ENCODE measurements around the gene RAPGEF3. TPM values are rescaled to one million over a fixed set of nuclear protein-coding genes. Genes with fewer than 3 reads are reported as not detected.

The RAPGEF3 gene, protein sequence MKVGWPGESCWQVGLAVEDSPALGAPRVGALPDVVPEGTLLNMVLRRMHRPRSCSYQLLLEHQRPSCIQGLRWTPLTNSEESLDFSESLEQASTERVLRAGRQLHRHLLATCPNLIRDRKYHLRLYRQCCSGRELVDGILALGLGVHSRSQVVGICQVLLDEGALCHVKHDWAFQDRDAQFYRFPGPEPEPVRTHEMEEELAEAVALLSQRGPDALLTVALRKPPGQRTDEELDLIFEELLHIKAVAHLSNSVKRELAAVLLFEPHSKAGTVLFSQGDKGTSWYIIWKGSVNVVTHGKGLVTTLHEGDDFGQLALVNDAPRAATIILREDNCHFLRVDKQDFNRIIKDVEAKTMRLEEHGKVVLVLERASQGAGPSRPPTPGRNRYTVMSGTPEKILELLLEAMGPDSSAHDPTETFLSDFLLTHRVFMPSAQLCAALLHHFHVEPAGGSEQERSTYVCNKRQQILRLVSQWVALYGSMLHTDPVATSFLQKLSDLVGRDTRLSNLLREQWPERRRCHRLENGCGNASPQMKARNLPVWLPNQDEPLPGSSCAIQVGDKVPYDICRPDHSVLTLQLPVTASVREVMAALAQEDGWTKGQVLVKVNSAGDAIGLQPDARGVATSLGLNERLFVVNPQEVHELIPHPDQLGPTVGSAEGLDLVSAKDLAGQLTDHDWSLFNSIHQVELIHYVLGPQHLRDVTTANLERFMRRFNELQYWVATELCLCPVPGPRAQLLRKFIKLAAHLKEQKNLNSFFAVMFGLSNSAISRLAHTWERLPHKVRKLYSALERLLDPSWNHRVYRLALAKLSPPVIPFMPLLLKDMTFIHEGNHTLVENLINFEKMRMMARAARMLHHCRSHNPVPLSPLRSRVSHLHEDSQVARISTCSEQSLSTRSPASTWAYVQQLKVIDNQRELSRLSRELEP
- 8.4 TPM for total RNA-seq

- Histone ChIP-seq H3K4me1 (ENCODE audit: control insufficient read depth in 3 of 3, insufficient read depth in 3 of 3, low read length in 3 of 3) (peaks cover 30 to 44% (median 32%) of the 10 kb centered on the region in 3 donors), H3K9ac (ENCODE audit: low read depth in 1 of 3, low read length in 3 of 3) (peak within 1 kb of the TSS; percentile 65 to 79 (median 77)), H3K9me3 (ENCODE audit: control insufficient read depth in 3 of 3, low read length in 3 of 3) (no peaks in the 10 kb centered on the region), H3K27ac (ENCODE audit: low read depth, low read length) (peak within 1 kb of the TSS; percentile 69), H3K27me3 (ENCODE audit: control insufficient read depth in 3 of 3, insufficient read depth in 3 of 3, low read length in 3 of 3) (no peaks in the 10 kb centered on the region), H3K36me3 (ENCODE audit: control insufficient read depth in 3 of 3, insufficient read depth in 3 of 3, low read length in 3 of 3) (no peaks in the 10 kb centered on the region), H3K4me3 (ENCODE audit: low read length in 3 of 3) (peak within 1 kb of the TSS; percentile 74 to 79 (median 77))
Measured at GRCh38 chr12:47758834-47759690, at the start of gene RAPGEF3. TSS of gene RAPGEF3 (minus strand) at chr12:47758880. CDS start at chr12:47758556, 324 bp downstream.

DNA sequence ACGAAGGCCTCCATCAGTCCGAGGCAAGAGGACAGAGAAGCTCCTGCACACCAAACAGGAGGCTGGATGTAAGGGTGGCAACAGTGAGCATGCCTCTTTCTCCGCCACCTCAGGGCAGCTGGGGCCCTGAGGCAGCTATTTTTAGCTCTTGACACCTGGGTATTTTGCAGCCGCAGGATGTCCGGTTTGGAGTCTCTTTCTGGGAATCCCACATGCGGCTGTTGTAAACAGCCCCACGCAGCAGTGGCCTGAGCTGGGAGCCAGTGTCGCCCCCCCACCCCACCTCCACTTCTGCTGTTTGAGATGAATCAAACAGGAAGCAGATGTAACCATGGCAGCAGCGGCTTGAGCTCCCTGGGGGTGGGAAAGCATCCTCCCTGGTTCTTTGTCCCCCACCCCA is 49.4 kb upstream of the RAPGEF3 start:
- H3K4me1 ChIP-seq (ENCODE audit: control insufficient read depth in 3 of 3, insufficient read depth in 3 of 3, low read length in 3 of 3): peaks cover 88 to 94% (median 93%) of the 10 kb centered on the region in 3 donors
- no peaks in the 10 kb centered on the region for H3K9me3 ChIP-seq (ENCODE audit: control insufficient read depth in 3 of 3, low read length in 3 of 3)
- peak overlapping the region; percentile 88 for H3K27ac ChIP-seq (ENCODE audit: low read depth, low read length)
- peak overlapping the region; percentile 8 to 76 (median 68) for H3K9ac ChIP-seq (ENCODE audit: low read depth in 1 of 3, low read length in 3 of 3)
- peak overlapping the region; percentile 43 to 49 (median 45) for H3K4me3 ChIP-seq (ENCODE audit: low read length in 3 of 3)
- no peaks in the 10 kb centered on the region for H3K27me3 ChIP-seq (ENCODE audit: control insufficient read depth in 3 of 3, insufficient read depth in 3 of 3, low read length in 3 of 3)
- peaks cover 0 to 9% (median 4%) of the 10 kb centered on the region in 3 donors for H3K36me3 ChIP-seq (ENCODE audit: control insufficient read depth in 3 of 3, insufficient read depth in 3 of 3, low read length in 3 of 3)

- Histone ChIP-seq H3K9me3 (ENCODE audit: control insufficient read depth in 3 of 3, low read length in 3 of 3) (no peaks in the 10 kb centered on the region), H3K36me3 (ENCODE audit: control insufficient read depth in 3 of 3, insufficient read depth in 3 of 3, low read length in 3 of 3) (peaks cover 0 to 9% (median 4%) of the 10 kb centered on the region in 3 donors), H3K27ac (ENCODE audit: low read depth, low read length) (peak overlapping the region; percentile 88), H3K4me3 (ENCODE audit: low read length in 3 of 3) (peak overlapping the region in 2 of 3 donors; percentile 29 to 43), H3K4me1 (ENCODE audit: control insufficient read depth in 3 of 3, insufficient read depth in 3 of 3, low read length in 3 of 3) (peaks cover 90 to 96% (median 94%) of the 10 kb centered on the region in 3 donors), H3K27me3 (ENCODE audit: control insufficient read depth in 3 of 3, insufficient read depth in 3 of 3, low read length in 3 of 3) (no peaks in the 10 kb centered on the region), H3K9ac (ENCODE audit: low read depth in 1 of 3, low read length in 3 of 3) (peak overlapping the region; percentile 8 to 76 (median 68))
Measured at GRCh38 chr12:47807338-47807737, 48.7 kb upstream of the RAPGEF3 start.

- Histone ChIP-seq H3K27me3 (ENCODE audit: control insufficient read depth in 3 of 3, insufficient read depth in 3 of 3, low read length in 3 of 3) (no peaks in the 10 kb centered on the region), H3K36me3 (ENCODE audit: control insufficient read depth in 3 of 3, insufficient read depth in 3 of 3, low read length in 3 of 3) (peaks cover 0 to 9% (median 4%) of the 10 kb centered on the region in 3 donors), H3K27ac (ENCODE audit: low read depth, low read length) (peak overlapping the region; percentile 46), H3K9me3 (ENCODE audit: control insufficient read depth in 3 of 3, low read length in 3 of 3) (no peaks in the 10 kb centered on the region), H3K4me1 (ENCODE audit: control insufficient read depth in 3 of 3, insufficient read depth in 3 of 3, low read length in 3 of 3) (peaks cover 90 to 96% (median 94%) of the 10 kb centered on the region in 3 donors), H3K9ac (ENCODE audit: low read depth in 1 of 3, low read length in 3 of 3) (no peak overlapping the region), H3K4me3 (ENCODE audit: low read length in 3 of 3) (no peak overlapping the region)
Measured at GRCh38 chr12:47805417-47805816, 46.7 kb upstream of the RAPGEF3 start.

DNA sequence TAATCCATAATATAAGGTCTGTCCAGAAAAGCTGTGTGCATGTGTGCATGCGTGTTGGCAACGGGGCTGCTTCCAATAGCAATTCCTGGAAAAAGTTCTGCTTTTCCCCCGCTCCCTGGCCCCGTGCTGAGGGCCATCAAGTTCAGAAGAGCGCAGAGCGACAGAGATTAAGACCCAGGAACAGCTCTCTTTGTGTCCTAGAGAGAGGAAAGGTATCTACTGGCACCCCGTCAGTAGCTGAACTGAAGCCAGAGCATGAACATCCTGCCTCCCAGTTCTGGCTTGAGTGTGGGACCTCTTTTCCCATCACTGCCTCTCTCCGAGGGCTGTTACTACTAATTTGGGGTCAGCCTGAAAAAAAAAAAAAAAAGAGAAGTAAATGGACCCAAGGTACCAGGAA is 45.5 kb upstream of the RAPGEF3 start:
- Histone ChIP-seq H3K27me3 (ENCODE audit: control insufficient read depth in 3 of 3, insufficient read depth in 3 of 3, low read length in 3 of 3) (no peaks in the 10 kb centered on the region), H3K27ac (ENCODE audit: low read depth, low read length) (no peak overlapping the region), H3K36me3 (ENCODE audit: control insufficient read depth in 3 of 3, insufficient read depth in 3 of 3, low read length in 3 of 3) (peaks cover 0 to 9% (median 4%) of the 10 kb centered on the region in 3 donors), H3K4me1 (ENCODE audit: control insufficient read depth in 3 of 3, insufficient read depth in 3 of 3, low read length in 3 of 3) (peaks cover 95 to 100% (median 99%) of the 10 kb centered on the region in 3 donors), H3K4me3 (ENCODE audit: low read length in 3 of 3) (no peak overlapping the region), H3K9ac (ENCODE audit: low read depth in 1 of 3, low read length in 3 of 3) (peak overlapping the region in 1 of 3 donors; percentile 62), H3K9me3 (ENCODE audit: control insufficient read depth in 3 of 3, low read length in 3 of 3) (no peaks in the 10 kb centered on the region)

GRCh38 chr12:47803191-47803875 is 44.7 kb upstream of the RAPGEF3 start:
- H3K9ac ChIP-seq (ENCODE audit: low read depth in 1 of 3, low read length in 3 of 3): peak overlapping the region in 2 of 3 donors; percentile 11 to 62

GRCh38 chr12:47802312-47802711 is 43.6 kb upstream of the RAPGEF3 start:
- Histone ChIP-seq H3K36me3 (ENCODE audit: control insufficient read depth in 3 of 3, insufficient read depth in 3 of 3, low read length in 3 of 3) (peaks cover 3 to 21% (median 16%) of the 10 kb centered on the region in 3 donors), H3K4me1 (ENCODE audit: control insufficient read depth in 3 of 3, insufficient read depth in 3 of 3, low read length in 3 of 3) (peaks cover 84 to 99% (median 93%) of the 10 kb centered on the region in 3 donors), H3K4me3 (ENCODE audit: low read length in 3 of 3) (no peak overlapping the region), H3K9ac (ENCODE audit: low read depth in 1 of 3, low read length in 3 of 3) (peak overlapping the region in 2 of 3 donors; percentile 51 to 60), H3K27ac (ENCODE audit: low read depth, low read length) (peak overlapping the region; percentile 59), H3K9me3 (ENCODE audit: control insufficient read depth in 3 of 3, low read length in 3 of 3) (no peaks in the 10 kb centered on the region), H3K27me3 (ENCODE audit: control insufficient read depth in 3 of 3, insufficient read depth in 3 of 3, low read length in 3 of 3) (no peaks in the 10 kb centered on the region)

More at GRCh38 chr12:47803191-47803875, 44.7 kb upstream of the RAPGEF3 start:
- Histone ChIP-seq H3K36me3 (ENCODE audit: control insufficient read depth in 3 of 3, insufficient read depth in 3 of 3, low read length in 3 of 3) (peaks cover 0 to 13% (median 9%) of the 10 kb centered on the region in 3 donors), H3K9me3 (ENCODE audit: control insufficient read depth in 3 of 3, low read length in 3 of 3) (no peaks in the 10 kb centered on the region), H3K27me3 (ENCODE audit: control insufficient read depth in 3 of 3, insufficient read depth in 3 of 3, low read length in 3 of 3) (no peaks in the 10 kb centered on the region), H3K4me1 (ENCODE audit: control insufficient read depth in 3 of 3, insufficient read depth in 3 of 3, low read length in 3 of 3) (peaks cover 94 to 100% (median 99%) of the 10 kb centered on the region in 3 donors), H3K27ac (ENCODE audit: low read depth, low read length) (peak overlapping the region; percentile 59), H3K4me3 (ENCODE audit: low read length in 3 of 3) (peak overlapping the region in 1 of 3 donors; percentile 9)

DNA sequence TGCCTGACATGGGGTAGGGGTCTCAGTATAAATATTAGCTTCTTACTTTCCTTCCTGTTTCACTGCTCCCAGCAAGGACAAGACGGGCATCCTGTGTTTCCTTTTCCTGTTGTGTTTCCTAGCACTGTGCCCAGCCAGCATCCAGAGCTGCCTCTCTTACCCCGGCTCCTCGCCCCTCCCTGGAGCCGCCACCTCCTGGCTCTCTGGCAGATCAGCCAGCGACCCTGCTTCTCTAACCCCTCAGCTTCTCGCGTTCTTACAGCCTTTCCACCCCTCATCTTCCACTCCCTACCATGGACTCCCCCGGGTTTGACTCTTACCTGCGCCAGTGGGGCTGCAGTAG is 43.2 kb upstream of the RAPGEF3 start:
- H3K4me1 ChIP-seq (ENCODE audit: control insufficient read depth in 3 of 3, insufficient read depth in 3 of 3, low read length in 3 of 3): peaks cover 80 to 95% (median 89%) of the 10 kb centered on the region in 3 donors
- H3K4me3 ChIP-seq (ENCODE audit: low read length in 3 of 3): peak overlapping the region in 1 of 3 donors; percentile 18
- no peaks in the 10 kb centered on the region for H3K9me3 ChIP-seq (ENCODE audit: control insufficient read depth in 3 of 3, low read length in 3 of 3)
- H3K36me3 ChIP-seq (ENCODE audit: control insufficient read depth in 3 of 3, insufficient read depth in 3 of 3, low read length in 3 of 3): peaks cover 6 to 24% (median 19%) of the 10 kb centered on the region in 3 donors
- H3K27me3 ChIP-seq (ENCODE audit: control insufficient read depth in 3 of 3, insufficient read depth in 3 of 3, low read length in 3 of 3): no peaks in the 10 kb centered on the region
- peak overlapping the region; percentile 59 for H3K27ac ChIP-seq (ENCODE audit: low read depth, low read length)
- H3K9ac ChIP-seq (ENCODE audit: low read depth in 1 of 3, low read length in 3 of 3): peak overlapping the region; percentile 36 to 60 (median 51)

All from skeletal muscle tissue (tissue), 4 donors.